NCI-H1092 (cell line): ENCODE measurements around the gene ZFP3.
"Not testable (repeated sequence)": the region's sequence is repeated elsewhere in the genome, so short reads cannot be mapped to it uniquely, and the experiment has no call there.

ENCODE experiments used
- DNase-seq: peaks from one replicate; lab custom pipeline; 2025; lab: John Stamatoyannopoulos, UW

The ZFP3 gene

GRCh38 chr17:5077781-5078105, 524 bp upstream of the ZFP3 start:
- DNase-seq, result no peak

GRCh38 chr17:5080591-5080990, 2.3 kb downstream of the ZFP3 start:
- no peak for DNase-seq

- DNase-seq, result no peak
These were observed 14.1 kb downstream of the ZFP3 start for GRCh38 chr17:5092218-5093010.

- no peak for DNase-seq
These were observed 18.4 kb downstream of the ZFP3 start for GRCh38 chr17:5096731-5097100.

- peak; percentile 59 for DNase-seq
These were observed 19.0 kb downstream of the ZFP3 start for GRCh38 chr17:5097101-5097834.

GRCh38 chr17:5099271-5099670, 21.0 kb downstream of the ZFP3 start:
- no peak for DNase-seq

GRCh38 chr17:5100832-5101231, 22.6 kb downstream of the ZFP3 start:
- no peak for DNase-seq

- DNase-seq, result no peak
These were observed 32.5 kb downstream of the ZFP3 start for GRCh38 chr17:5110816-5111215.

GRCh38 chr17:5111402-5112204, 33.3 kb downstream of the ZFP3 start, which contains the start of gene ZNF232:
ZNF232 (minus strand) TSS chr17:5111878; CDS start chr17:5111822, 56 bp downstream.
- DNase-seq, result peak; percentile 93

GRCh38 chr17:5115673-5116651, 37.7 kb downstream of the ZFP3 start, which contains the start of gene USP6:
USP6 (plus strand) TSS chr17:5116032; CDS start chr17:5130368, 14,336 bp downstream.
- no peak for DNase-seq

GRCh38 chr17:5118219-5118618, 40.0 kb downstream of the ZFP3 start:
- DNase-seq, result no peak

GRCh38 chr17:5120036-5120435, 41.8 kb downstream of the ZFP3 start:
- DNase-seq, result no peak

GRCh38 chr17:5120436-5121185, 42.3 kb downstream of the ZFP3 start:
- DNase-seq, result not testable (repeated sequence)

- no peak for DNase-seq
These were observed 43.0 kb downstream of the ZFP3 start for GRCh38 chr17:5121186-5121841.

- DNase-seq, result not testable (repeated sequence)
These were observed 43.8 kb downstream of the ZFP3 start for GRCh38 chr17:5122056-5122455.

- DNase-seq, result no peak
These were observed 44.5 kb downstream of the ZFP3 start for GRCh38 chr17:5122586-5123342.

- DNase-seq, result no peak
These were observed 45.3 kb downstream of the ZFP3 start for GRCh38 chr17:5123343-5124124.

GRCh38 chr17:5124125-5124760, 46.0 kb downstream of the ZFP3 start:
- DNase-seq, result not testable (repeated sequence)
